Renal pelvis (tissue), 12 donors: ENCODE measurements around the gene CDK15. TPM values are rescaled to one million over a fixed set of nuclear protein-coding genes. Genes with fewer than 3 reads are reported as not detected.
"Not testable (repeated sequence)": the region's sequence is repeated elsewhere in the genome, so short reads cannot be mapped to it uniquely, and the experiment has no call there.

Experiments
- DNase-seq: peaks from one replicate; pipeline ENCODE4 v3.0.0-alpha.2; 2013
- long read RNA-seq, 16 experiments: transcript quantifications; one replicate each; lab custom pipeline, GENCODE V29; 2026
- polyA plus RNA-seq, 3 donors: library from polyadenylated mRNA; unstranded; fragments of 120-200 nt; gene quantifications; one replicate each; pipeline ENCODE4 v1.2.1, GENCODE V29; 2013; ENCODE audit not compliant: insufficient read length in 3 of 3

CDK15 gene
- polyA plus RNA-seq, result 1 to 10 TPM; 1.0 to 1.5 (median 1.5) TPM
- long read RNA-seq, donor 1, result 0 reads
- long read RNA-seq, donor 2, result 0 reads
- long read RNA-seq, donor 3, result 0 reads
- long read RNA-seq, donor 4, result 0 reads
- long read RNA-seq, donor 5, result 0 reads
- long read RNA-seq, donor 6, result 0 reads
- long read RNA-seq, donor 7, result 0 reads
- long read RNA-seq, donor 8, result 0 reads
- long read RNA-seq, donor 9, result 0 reads
- long read RNA-seq, donor 10, result 0 reads
- long read RNA-seq, donor 11, partial matches to known transcripts, result 9 of 9 reads
- long read RNA-seq, donor 11, other reads (novel, unspliced or antisense), result 0 of 9 reads
- long read RNA-seq, donor 12, result 0 reads
- long read RNA-seq, donor 13, result 0 reads
- long read RNA-seq, donor 14, result 0 reads
- long read RNA-seq, donor 15, result 0 reads
- long read RNA-seq, donor 16, result 0 reads

DNA sequence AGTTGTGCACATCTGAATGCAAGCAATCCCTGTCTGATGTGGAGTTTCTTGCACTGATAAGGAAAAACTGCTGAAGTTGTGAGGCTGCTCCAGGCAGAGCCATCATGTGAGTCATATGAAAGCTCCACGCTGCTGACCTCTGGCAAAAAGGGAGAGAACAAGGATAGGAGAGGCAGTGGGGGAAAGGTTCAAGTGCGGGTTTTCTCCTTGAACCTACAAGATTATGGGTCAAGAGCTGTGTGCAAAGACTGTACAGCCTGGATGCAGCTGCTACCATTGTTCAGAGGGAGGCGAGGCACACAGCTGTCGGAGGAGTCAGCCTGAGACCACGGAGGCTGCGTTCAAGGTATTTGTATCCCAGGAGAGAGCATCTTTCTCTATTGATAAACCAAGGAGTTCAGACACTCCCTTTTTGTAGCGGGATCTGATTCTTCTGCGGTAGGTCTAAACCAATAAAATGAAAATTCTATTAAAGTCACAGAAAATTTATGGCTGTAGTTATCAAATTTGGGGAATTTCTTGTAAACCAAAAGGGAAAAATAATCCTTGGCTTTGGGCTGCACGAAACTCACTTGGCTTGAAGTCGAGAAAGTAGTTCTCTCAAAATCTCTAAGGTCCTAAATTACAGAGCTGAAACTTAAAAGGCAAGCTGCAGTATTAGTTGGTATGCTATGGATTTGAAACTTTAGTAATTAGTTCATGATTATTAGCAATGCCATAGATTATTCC, at the start of gene CDK15:
CDK15 (plus strand) TSS at position 96 of the 729 bp plus-strand sequence; CDS start at position 224, 128 bp downstream.
- peak; percentile 57 for DNase-seq

DNA sequence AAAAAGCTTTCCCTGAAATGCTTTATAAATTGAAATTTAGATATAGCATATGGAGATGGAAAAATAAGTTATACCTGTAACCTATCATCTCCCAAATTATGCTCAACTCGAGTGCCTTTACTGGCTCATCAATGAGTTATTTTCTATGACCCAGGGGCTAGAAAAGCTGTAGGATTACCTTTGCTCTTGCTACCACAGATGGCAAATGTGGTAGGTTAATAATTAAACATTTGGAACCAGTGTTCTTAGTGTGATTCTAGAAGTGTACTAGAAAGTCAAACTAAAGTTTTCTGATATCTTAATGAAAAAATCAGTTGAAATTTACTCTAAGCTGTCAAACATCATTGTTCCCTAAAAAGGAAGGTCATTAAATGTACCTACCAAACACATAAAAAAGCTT, 48.1 kb upstream of the CDK15 start:
- DNase-seq, result no peak

DNA sequence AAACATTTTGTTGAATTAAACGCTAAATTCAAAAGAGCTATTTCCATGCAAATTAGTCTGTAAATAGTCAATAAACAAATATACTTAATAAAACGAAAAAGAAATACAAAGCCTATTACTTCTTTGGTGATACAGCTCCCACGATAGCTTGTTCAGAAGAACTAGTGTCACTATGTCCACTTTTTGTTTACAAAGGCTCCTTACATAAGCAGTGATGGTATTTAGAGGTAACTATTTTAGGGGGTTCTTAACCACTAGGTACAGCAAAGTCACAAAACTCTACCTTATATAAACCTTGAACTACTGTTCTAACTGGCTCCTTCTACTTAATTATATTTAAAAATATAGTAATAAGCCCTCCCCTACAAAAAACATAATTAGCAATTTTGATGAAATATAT, 47.5 kb upstream of the CDK15 start:
- no peak for DNase-seq

DNA sequence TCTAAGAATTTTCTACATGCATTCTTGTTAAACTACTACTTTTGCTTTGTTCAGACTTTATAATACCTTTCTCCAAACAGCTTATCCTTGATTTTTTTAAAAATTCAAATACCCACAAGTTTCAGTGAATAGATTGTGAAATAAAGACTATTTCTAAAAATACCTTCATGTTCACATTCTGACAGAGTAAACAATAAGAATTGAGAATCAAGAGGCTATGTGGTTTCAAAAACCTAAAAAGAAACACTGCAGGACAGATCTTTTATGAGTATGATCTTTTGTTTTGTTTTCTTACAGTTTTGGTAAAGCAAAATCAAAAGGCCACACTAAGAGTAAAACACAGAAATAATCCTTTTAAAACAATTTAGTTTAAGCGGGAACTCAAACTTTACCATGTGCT, 46.8 kb upstream of the CDK15 start:
- no peak for DNase-seq

DNA sequence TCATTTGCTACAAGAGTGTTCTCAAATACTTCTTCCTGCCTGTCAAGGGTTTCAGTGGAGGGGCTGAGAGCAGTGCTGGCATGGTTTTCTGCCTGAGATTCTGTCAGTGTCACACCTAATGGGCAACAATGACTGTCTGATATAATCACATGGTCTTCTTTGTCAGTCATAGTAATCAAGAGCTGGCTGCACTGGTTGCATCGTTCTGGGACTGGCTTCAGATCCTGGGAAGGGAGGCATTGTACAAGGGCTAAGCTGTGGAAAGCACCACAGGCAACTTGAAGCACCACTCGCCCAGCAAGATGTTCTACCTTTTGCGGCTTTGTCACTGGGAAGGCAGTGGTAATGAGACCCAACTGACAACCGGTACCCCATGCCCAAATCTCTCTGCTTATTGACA, 45.2 kb upstream of the CDK15 start:
- DNase-seq, result no peak

DNA sequence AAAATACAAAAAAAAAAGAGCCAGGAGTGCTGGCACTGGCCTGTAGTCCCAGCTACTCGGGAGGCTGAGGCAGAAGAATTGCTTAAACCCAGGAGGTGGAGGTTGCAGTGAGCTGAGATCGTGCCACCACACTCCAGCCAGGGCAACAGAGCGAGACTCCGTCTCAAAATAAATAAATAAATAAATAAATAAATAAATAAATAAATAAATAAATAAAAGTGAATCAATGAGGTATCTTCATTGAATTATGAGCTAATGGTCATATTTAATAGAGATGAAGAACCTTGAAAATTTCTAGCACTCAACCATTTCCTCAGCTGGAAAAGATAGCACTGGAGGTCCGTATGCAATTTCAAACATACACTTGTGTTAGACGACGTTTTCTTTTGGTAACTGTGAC, 41.9 kb upstream of the CDK15 start:
- not testable (repeated sequence) for DNase-seq

DNA sequence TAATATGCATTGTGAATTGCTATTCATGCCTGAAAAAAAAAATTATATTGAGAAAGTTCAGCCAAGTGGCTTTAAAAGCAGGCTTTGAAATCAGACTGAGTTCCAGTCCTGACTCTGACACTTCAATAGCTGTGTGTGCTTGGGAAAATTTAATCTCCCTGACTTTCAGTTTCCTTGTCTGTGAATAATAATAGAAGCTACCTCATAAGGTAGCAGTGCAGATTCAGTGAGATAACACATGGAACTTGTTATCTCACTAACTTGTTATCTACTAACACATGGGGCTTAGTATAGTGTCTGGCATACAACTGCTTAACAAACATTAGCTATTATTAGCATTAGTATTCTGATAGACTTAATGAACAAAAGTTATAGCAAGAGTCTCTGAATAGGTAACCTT, 40.5 kb upstream of the CDK15 start:
- DNase-seq, result no peak

DNA sequence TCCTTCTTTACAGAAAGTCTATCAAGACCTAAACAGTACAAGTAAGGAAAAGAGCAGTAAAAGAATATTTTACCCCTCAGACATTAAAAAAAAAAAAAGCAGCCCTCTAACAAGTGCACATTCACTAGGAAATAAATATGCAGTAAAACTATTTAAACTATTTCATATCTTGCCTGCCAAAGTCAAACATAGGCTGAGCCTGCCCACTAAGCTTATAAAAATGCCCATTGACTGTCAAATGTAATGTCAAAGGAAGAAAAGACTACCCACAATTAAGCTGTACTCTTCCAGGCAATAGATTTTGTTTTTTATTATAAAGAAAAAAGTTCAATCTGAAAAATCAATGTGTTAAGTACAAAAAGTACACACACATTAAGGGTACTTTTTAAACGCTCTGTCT, 37.4 kb upstream of the CDK15 start:
- no peak for DNase-seq

DNA sequence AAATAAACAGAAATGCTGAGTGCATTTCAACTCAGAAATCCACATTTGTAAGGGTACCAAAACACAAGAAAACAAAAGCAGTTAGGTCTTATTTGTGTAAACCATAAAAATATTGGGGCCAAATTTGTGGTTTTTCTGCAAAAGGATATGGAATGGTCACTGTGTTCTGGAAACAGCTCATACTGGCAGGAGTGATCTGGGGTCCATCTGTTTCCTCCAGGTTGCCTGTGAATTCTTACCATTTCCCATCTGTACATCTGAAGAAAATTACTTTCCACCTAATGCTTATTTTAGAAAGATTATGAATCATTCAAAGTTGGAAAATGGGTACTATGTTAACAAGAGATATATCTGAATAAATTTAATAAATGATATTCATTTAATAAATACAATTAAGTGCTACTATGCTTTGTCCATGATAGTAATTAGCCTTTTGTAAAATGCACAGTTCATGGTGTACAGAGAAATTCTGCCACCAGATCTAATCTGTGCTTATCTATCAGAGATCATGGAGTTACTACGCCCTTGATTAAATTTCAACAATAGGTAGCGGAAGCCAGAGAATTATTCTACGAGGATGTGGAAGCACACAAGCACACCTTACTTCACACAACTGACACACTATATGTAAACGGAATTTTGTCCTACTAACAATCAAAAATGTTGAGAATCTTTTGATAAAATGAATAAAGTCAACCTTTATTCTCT, 36.5 kb upstream of the CDK15 start:
- no peak for DNase-seq

DNA sequence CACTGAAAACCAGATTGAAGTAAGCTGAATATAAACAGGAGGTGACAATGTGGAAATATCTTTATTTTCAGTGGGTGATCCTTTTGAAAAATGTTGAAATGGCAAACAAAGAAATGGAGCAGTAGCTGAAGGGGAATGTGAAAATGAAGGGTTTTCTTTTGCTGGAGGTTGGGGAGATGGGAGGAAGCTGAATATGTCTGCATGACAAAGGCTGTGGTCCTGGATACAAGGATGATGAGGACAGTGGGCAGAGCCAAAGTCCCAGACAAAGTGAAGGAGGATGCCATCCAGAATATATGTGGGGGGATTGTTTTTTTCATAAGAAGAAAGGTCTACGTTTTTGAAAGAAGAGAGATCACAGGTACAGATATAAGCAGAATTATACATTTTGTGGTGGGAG, 32.3 kb upstream of the CDK15 start:
- no peak for DNase-seq

DNA sequence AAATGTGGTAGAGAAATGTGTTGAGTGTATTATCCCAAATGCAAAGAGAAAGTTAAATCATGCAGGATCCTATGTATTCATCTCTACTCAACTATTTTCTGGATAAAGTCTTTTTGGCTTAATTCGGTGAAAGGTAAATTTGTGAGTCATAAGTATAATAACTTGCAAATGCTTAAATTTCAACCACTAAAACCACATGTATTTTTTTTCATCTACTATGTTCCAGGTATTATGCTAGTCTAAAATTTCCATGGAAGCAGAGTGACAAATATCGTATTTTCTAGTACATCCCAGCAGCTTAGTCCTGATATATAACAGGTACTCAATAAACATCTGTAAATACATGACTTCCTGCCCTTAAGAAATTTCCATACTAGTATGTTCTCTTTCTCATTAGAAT, 31.8 kb upstream of the CDK15 start:
- no peak for DNase-seq

DNA sequence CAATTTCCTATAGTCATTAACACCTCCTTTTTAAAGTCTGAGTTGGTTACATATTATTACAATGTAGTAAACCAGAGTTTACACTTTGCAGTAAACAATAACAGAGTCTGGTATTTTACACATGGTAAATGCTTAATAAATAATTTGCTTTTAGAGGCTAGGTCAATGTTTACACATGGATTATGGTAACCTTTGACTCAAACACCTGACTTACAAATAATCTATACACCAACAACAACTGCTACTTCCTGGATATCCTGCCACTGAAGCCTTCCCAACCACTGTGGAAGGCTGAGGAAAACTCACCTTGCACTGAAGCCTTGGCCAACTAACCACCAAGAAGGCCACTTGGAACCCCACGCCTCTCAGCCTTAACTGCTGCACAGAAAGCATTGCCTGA, 31.0 kb upstream of the CDK15 start:
- no peak for DNase-seq

DNA sequence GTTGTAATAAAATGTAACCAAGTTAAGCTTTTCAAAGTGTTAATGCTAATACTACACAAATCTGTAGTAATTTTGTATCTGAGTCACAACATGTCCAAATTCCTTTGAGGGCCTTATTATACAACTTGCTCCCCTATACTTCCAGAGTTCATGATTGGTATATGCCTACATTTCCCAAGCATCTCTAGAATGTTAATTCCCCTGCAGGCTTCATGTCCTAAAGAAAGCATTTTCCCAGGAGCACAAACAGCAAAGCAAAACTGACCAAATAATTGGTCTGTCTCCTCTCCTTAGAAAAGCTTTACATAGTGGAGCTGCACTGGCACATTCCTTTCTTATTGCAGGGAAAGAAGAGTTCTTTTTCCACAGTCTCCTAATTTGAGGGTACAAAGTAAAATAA, 29.3 kb upstream of the CDK15 start:
- no peak for DNase-seq

DNA sequence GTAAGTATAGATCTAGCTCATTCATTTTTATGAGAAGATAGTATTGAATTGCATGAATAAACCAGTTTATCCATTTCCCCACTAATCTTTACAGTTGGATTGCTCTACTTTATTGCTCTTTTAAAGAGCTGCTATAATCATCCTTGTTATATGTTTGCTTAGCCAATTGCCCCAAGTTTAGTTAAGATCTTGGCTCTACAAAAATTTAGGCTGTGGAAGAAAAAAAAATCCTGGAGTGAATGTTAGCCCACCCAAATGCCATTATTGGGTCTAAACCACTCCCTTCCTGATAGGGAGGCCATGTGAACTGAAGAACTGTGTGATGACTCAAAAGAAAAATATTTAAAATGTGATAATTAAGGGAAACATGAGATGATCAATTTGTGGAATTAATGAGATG, 28.5 kb upstream of the CDK15 start:
- no peak for DNase-seq

DNA sequence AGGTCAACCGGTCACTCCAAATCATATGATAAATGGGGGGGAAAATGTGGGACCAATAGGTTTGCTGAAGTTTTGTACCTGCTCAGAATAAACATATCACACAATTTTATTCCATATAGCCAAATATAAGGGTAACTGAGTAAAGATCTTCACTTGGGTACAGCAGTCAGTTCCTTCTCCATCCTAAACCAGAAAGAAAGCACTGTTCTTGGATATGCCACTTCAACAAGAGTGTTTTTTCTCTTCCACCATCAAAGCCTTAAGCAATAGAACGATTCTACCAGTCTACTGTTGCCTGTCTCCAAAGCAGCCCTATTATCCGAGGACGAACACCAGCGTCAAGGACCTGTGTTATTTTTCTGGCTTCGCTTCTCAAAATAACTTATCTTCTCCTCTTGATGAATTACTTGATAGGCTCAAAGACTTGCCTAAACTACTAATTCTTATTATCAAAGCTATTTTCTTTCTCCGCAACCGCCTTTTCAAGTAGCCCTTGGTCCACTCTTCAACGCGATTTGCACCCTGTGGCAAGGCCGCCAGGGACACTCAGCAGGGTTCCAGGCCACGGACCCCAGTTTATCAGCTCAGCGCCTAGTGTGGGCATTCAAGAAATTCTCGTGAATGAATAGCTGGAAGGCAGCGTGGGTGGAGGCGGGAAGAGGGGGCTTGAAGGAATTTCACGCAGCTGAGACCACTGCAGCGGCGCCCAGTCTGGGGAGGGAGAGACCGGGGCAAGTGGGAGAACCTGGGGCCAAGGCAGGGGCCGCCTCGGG, 26.2 kb upstream of the CDK15 start:
- peak; percentile 41 for DNase-seq

DNA sequence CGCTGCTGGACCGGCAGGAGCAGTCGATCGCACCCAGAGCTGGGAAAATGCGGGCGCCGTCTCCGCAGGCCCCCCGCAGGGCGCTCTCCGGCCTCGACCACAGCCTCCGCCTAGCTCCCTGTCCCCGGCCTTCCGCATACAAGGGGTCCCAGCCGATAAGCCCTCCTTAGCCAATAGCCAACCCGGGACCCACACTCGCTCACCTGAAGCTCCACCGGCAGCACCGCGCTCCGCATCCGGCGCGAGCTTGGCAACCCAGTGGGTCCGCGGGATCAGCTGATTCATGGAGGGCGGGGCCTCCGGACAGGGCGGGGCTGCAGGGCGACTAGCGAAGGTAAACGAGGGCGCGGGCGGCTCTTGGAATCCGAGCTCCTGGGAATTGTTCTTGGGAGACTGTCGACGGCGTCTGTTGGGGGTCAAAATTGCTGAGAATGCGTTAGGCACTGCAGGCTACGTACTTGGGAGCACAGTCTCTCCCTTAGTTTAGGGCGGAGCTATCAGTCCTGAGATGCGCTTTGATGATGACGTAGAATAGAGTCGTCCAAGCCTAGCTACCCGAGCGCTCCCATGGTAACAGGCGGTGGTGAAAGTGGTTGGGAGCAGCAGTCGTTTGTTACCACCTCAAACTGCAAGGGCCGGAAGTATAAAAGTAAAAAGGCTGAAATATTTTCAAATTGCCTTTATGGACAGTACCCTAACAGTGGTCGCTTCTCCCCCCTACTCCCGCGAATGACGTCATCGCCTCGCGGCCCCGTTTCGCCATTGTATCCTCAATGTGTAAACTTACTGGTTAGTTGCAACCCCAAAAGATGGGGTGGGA, 25.5 kb upstream of the CDK15 start, which contains the start of gene ALS2:
ALS2 (minus strand) TSS at position 260 of the 820 bp plus-strand sequence. CDS start 12,048 bp downstream, outside the sequence.
- DNase-seq, result peak; percentile 99

DNA sequence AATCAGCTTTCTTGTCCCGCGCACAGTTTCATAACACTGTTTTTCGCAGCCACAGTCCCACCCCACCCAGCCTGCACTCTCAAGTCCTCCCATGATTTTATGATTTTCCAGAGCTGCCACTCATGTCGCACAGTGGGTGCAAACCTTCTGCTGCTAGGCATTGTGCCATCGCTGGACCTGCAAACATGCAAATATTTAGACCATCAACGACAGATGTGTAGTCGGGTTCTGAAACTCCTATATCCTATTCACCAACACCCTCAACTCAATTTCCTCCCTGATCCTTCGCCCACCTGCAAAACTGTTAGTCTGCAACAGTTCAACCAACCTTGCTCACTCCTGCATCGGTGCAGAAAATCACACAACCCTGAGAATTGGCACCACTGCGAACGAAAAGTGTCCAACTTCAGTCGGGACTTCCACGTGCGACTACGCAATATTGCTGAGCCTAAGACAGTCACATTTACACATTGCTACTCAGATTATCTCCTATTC, 24.7 kb upstream of the CDK15 start:
- DNase-seq, result peak; percentile 24

DNA sequence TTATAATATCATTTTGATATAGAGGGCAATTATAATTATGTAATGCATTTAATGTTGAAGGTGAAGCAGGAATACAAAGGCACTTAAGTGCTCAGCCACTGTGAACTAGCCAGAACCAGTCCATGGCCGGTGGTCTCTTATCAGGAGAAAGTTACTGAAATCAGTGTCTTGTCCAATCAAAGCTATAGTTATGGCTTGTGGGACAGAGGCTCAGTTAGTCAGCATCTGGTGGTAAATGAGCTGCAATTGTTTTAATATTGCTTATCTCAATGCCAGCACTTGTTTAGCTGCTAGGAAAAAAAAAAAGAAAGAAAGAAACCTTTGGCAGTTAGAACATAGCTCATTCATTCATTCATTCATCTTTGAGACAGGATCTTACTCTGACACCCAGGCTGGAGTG, 21.8 kb upstream of the CDK15 start:
- DNase-seq, result no peak

DNA sequence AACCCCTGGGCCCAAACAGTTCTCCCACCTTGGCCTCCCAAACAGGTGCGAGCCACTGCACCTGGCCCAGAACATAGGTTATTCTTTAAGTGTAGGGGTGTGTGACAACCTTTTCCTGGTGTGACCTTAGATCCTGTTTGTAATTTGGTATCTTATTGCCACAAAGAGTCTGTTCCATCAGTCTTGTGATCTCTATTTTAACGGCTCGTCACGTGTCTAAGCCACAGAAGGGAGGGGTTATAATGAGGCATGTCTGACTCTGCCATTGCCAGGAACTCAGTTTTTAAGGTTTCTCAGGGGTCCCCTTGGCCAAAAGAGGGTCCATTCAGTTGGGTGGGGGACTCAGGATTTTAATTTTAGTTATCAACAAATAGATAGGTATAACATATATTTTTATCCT, 21.2 kb upstream of the CDK15 start:
- no peak for DNase-seq

DNA sequence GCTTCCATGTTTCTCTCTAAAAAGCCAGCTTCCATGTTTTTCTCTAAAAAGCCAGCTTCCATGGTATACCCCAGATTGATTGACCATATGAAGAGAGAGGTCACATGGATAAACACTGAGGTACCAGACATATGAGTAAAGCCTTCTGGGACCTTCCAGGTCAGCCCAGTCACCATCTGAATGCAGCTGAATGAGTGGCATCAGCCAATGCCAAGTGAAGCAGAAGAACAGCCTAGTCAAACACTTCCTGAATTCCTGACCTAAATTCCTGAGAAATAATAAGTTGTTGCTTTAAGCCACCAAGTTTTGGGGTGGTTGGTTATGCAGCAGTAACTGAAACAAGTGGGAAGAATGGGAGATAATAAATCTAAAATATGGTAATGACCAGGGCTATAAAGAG, 19.9 kb upstream of the CDK15 start:
- no peak for DNase-seq

DNA sequence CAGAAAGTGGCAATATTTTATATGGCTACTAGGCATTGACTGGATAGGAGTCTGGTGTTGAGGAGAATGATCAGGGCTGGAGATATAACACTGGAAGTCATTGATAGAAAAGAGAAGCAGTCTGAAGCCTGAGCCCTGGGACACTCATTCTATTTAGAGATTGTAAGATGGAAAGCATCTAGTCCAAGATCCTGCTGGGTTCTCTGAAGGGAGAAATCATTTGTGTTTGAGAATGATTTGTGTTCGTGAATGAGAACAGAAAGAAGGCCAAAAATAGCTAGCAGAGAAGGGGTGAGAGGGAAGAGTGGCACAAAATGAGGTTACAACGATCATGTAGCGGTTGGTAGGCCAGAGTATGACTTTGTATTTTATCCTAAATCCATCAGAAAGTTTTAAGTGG, 18.0 kb upstream of the CDK15 start:
- no peak for DNase-seq
